Lower leg skin (tissue), 3 donors: ENCODE results near the gene TOMM70.
"Not testable (repeated sequence)": the region's sequence is repeated elsewhere in the genome, so short reads cannot be mapped to it uniquely, and the experiment has no call there.

ENCODE experiments used
- CTCF ChIP-seq, 3 donors: fragments of 450-650 bp; IDR thresholded peaks; one replicate each; pipeline ENCODE4 v1.5.1; 2016; ENCODE audit warnings: antibody characterized with exemption in 3 of 3, mild to moderate bottlenecking in 3 of 3, moderate library complexity in 2 of 3
- POLR2A ChIP-seq, 2 donors: fragments of 450-650 bp; IDR thresholded peaks; one replicate each; pipeline ENCODE4 v1.6.1; 2016 to 2017; ENCODE audit warnings: antibody characterized with exemption in 2 of 2, mild to moderate bottlenecking in 1 of 2, moderate library complexity in 1 of 2

DNA sequence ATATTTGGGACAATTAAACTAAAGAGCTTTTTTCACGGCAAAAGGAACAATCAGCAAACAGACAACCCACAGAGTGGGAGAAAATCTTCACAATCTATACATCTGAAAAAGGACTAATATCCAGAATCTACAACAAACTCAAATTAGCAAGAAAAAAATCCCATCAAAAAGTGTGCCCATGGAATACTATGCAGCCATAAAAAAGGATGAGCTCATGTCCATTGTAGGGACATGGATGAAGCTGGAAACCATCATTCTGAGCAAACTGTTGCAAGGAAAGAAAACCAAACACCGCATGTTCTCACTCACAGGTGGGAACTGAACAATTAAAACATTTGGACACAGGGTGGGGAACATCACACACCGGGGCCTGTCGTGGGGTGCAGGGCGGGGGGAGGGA lies 73.5 kb downstream of the TOMM70 start:
- TF ChIP-seq CTCF, POLR2A (IDR thresholded peaks at IDR 0.05): not testable (repeated sequence)
